ENCODE measurements around the gene RASSF1. TPM values are rescaled to one million over a fixed set of nuclear protein-coding genes. Genes with fewer than 3 reads are reported as not detected.

The RASSF1 gene
- total RNA-seq, 1 experiment from 2014 or later: 29.6 TPM

- TF ChIP-seq ZBTB33 (IDR thresholded peaks at IDR 0.05; ENCODE audit: extremely low read depth, insufficient replicate concordance, low read length): no peak
Measured at GRCh38 chr3:50325497-50326181, 15.0 kb downstream of the RASSF1 start (continued).

DNA sequence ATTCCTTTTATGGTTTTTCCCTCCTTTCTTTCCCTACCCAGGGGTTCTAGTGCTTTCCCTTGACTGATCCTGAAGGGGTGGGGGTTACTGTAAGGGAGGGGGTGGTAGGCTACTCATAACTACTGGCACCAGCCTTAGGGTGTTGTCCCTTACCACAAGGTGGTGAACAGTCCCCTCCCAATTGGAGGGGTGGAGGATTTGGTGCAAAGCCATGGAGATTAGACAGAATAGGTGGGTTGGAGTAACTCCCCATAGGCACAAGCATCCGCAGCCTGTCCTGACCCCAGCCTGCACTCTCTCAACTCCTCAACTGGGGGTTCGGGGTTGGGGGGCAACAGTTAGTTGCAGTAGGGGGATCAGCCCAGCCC is 15.5 kb downstream of the RASSF1 start:
- intact Hi-C loops (cut with micrococcal nuclease): loop anchor here (2.0 kb wide), 1 partner anchor 64 kb away; no protein-coding TSS in a partner anchor
- POLR2A ChIA-PET: interaction anchor here (0.6 kb wide), 1 partner anchor 12 kb away, joined by 3 read pairs; no protein-coding TSS in a partner anchor
- TF ChIP-seq YY1 (IDR thresholded peaks at IDR 0.05; ENCODE audit: extremely low read depth, insufficient replicate concordance, low read depth, low read length) (no peak), FOSL1 (IDR thresholded peaks at IDR 0.05; ENCODE audit: low read depth) (no peak), ELF1 (IDR thresholded peaks at IDR 0.05; ENCODE audit: borderline replicate concordance, low read depth) (no peak)

More for the DNA sequence above, 15.5 kb downstream of the RASSF1 start:
- no peak overlapping the region for H3K4me3 ChIP-seq (replicated peaks in 1 of 2; ENCODE audit: low read depth in 1 of 2, low read length in 2 of 2)
- no peaks in the 10 kb centered on the region for H3K9me2 ChIP-seq (ENCODE audit: insufficient read depth)
- DNase-seq (ENCODE audit: low read depth, low spot score) (no peak), ATAC-seq (no peak)
- no peaks in the 10 kb centered on the region for H3K27me3 ChIP-seq (ENCODE audit: insufficient read depth, low read length)
- no peak overlapping the region for H3K4me2 ChIP-seq (ENCODE audit: low read length)
- H2AFZ ChIP-seq (ENCODE audit: low read depth, low read length, poor library complexity, severe bottlenecking): no peak overlapping the region
- RAD21 ChIA-PET (ENCODE audit: low non-redundant PET in 1 of 2, low total read pairs in 2 of 2, uncharacterized antibody in 2 of 2, unreplicated experiment in 2 of 2): no interaction called here
- CTCF ChIA-PET: interaction anchor here (1.3 to 1.8 kb wide), 5 partner anchors 12 to 56 kb away, joined by 4 to 14 read pairs (median 8); partner anchors contain the start of genes HYAL1, IFRD2, RASSF1 and SEMA3B
- H3K9ac ChIP-seq (ENCODE audit: low read length): no peak overlapping the region
- no peak overlapping the region for H3K27ac ChIP-seq (ENCODE audit: low read depth, low read length)
- H3K9me3 ChIP-seq (ENCODE audit: control insufficient read depth in 1 of 2, insufficient read depth in 1 of 2, low read depth in 1 of 2, low read length in 2 of 2): no peaks in the 10 kb centered on the region
- no TSS peak for BruUV-seq (replicated peaks)
- H3K4me1 ChIP-seq (ENCODE audit: control insufficient read depth in 1 of 2, insufficient read depth in 2 of 2, low read length in 2 of 2): peaks cover 25 to 53% of the 10 kb centered on the region in 2 experiments
- peaks cover 37% of the 10 kb centered on the region for H3K79me2 ChIP-seq (ENCODE audit: insufficient read depth, low read length)
- H4K20me1 ChIP-seq (ENCODE audit: insufficient read depth): no peaks in the 10 kb centered on the region
- H3K36me3 ChIP-seq (ENCODE audit: control insufficient read depth in 1 of 2, insufficient read depth in 2 of 2, low read length in 2 of 2): peaks cover 15% of the 10 kb centered on the region in 2 experiments; a peak in 3 of 4 replicates
